NCI-H1092 treated with DMSO at 0.1 percent for 48 hours (cell line): ENCODE data around the gene OASL.

ENCODE experiments used
- DNase-seq: peaks from one replicate; lab custom pipeline; 2025; lab: John Stamatoyannopoulos, UW

Gene OASL

DNA sequence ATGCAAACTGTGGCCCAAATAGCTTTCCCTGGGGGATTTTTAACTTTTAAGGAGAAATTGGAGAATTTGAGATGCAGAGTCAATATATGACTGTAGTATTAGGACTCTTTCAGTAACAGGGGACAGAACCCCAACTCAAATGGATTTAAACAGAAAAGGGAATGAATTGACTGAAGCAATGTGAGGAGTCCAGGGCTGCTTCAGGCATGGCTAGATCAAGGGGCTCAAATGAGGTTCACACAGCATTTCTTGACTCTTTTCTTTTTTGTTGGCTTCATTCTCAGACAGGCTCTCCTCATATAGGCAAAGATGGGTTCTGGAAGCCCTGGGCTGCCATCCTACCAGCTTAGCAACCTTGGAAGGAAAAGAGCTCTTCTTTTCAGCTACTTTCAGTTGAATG is 47.1 kb downstream of the OASL start:
- DNase-seq = no peak

GRCh38 chr12:120990487-120991055 is 48.5 kb downstream of the OASL start:
- DNase-seq = no peak

GRCh38 chr12:120989687-120990086 is 49.4 kb downstream of the OASL start:
- DNase-seq = no peak

DNA sequence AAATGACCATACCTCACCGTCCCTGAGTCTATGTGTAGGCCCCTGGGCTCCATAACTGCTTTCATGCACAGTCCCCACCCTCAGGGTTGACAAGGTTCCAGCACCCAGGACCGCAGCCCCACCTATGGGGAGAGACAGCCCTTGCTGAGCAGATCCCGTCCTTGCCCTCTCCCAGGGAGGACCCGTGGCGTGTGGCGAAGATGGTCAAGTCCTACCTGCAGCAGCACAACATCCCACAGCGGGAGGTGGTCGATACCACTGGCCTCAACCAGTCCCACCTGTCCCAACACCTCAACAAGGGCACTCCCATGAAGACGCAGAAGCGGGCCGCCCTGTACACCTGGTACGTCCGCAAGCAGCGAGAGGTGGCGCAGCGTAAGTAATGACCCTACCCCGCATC is 50.4 kb downstream of the OASL start:
- no peak for DNase-seq

DNA sequence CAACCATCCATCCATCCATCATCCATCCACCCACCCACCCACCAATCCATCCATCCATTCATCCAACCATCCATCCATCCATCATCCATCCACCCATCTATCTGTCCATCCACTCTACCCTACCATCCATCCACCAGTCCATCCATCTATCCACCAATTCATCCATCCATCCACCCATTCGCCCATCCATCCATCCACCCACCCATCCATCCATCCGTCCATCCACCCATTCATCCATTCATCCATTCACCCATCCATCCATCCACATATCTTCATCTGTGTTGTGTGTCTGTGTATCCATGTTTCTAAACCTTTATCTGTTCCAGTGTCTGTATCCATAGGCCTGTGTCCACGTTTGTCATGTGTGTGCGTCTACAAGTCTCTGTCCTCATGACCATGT is 50.8 kb downstream of the OASL start:
- DNase-seq = no peak

DNA sequence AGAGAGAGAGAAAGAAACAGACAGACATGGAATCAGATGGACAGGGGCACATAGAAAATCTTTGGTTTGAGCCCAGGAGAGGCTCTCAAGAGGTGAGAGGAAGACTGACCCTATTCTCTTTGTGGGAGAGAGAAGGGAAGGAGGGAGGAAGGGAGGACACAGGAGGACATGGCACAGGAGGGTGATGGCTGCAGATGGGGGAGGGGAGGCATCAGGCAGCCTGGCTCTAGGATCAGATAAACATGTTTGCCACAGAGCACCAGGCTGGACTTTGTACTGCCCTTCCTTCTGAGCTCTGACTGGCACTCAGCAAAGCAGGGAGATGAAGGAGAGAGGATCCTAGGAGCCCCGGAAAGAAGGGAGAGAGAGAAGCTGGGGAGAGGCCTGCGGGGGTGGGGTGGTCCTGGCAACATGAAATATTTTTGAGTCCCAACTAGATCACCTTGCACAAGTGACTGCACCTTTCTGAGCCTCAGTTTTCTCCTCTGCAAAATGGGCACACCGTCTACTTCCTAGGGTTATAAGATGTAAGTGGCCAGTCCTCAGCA is 54.6 kb downstream of the OASL start:
- DNase-seq = no peak

DNA sequence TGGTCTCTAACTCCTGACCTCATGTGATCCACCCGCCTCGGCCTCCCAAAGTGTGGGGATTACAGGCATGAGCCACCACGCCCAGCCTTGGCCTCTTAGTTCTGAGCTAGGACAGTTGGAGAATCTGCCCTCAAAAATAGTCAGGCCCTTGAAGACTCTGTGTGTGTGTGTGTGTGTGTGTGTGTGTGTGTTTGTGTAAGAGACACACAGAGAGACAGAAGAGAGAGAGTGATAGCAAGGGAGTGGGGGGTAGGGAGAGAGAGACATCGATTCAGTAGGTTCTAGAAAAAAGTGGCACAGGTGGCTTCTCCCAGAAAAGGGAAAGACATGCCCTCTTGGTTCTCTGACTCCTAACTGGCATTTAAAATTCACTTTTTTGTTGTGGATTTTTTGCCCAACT is 55.3 kb downstream of the OASL start:
- no peak for DNase-seq

DNA sequence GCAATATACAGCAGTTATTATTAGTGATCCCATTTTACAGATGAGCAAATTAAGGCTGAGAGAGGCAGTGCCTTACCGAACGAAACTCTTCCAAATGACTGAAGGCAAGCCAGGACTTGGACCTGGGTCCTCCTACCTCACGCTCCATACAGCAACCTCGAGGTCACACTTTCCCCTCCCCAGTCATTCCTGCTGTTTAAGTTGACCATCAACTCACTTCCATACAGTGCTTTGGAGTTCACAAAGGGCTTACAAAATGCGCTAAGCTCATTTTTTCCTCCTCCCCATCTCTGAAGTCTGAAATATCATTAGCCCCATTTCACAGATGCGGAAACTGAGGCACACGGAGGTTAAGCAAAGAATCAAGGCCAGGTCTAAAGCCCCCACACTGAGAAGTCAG is 56.4 kb downstream of the OASL start:
- no peak for DNase-seq

GRCh38 chr12:120981407-120981941 is 57.6 kb downstream of the OASL start:
- DNase-seq = no peak

DNA sequence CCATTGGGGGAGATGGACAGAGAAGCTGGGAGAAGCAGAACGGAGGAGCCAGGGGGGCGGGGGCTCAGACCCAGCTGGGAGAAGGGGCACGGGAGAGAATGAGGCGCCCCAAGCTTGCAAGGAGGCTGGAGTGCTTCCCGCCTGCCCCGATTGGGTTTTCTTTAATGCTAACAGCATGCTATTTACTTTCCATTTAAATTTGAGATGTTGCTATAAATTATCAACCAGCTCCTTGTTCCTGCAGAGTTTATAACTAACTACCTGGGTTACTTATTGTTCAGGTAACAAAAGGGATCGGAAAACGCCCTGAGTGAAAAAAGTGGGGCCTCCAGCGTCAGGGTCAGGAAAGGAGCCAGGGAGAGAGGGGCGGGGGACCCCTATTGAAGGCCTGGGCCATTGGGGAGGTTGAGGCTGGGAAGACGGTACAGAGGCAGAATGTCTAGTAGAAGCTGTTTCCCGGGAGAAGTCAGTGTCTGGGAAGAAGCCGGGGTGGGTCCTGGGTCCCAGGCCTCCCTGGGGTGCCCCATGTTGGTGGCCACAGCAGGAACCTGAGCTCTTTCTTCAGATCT is 58.2 kb downstream of the OASL start:
- DNase-seq = no peak

DNA sequence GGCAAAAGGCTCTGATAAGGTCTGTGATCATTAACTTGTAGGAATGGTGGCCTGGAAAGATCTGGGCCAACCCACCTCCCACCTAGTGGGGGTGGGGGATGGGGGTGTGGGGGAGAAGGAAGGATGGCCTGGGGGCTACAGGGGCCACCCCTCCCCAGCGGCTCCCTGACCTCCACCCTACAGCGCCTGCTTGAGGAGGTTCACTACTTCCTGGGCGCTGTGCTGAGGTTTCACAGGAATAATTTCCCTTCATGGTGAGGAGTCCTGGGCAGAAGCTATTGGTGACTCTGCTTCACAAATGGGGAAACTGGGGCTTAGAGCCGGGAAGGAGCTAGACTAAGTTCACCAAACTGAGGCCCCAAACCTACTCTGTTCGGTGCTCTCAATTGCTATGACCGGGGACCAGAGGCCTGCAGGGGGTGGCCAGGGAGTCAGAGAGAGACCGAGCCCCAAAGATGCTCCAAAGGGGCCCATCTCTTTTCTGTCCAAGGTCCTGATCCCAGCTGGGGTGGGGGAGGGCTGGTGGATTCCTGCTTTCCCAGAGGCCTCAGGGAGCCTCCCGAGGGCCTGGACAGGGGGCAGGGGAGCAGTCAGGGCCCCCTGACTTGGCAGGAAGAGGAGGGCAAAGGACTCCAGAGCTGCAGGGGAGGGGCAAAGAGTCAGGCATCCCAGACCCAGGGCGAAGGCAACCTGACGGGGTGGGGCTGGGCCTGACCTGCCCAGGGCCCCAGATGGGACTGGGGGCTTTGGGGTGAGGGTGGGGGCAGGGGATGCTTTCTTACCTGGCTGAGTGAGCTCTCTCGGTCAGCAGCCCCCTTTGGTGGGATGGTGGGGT is 59.0 kb downstream of the OASL start:
- no peak for DNase-seq

DNA sequence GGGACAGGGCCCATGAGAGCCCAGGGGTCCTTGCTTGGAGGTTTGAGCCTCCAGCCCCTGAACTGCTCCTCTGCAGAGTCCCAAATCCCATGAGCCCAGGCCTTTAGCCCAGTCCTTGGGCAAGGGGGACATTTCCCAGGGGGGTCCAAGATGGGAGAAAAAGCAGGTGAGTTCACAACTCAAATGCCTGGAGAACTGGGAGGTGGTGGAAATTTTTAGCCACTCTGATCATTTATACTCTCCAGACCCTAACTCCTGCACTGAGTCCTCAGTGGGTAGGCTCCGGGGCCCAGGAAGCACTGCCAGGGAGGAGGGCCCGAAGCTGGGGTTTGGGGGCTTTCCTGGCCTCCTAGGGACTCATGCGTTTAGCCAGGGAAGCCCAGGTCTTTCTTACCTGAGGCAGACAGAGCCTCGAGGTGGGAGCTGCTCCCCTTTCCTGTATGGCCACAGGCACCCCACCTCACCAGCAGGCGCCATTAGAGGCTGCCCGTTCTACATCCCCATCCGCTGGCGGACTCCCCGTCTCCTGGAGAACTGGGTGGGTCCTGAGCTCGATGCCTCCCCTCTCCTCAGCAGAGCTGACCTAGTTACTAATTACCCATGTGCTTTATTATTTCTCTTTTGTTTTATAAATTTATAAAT is 59.7 kb downstream of the OASL start:
- DNase-seq = no peak

DNA sequence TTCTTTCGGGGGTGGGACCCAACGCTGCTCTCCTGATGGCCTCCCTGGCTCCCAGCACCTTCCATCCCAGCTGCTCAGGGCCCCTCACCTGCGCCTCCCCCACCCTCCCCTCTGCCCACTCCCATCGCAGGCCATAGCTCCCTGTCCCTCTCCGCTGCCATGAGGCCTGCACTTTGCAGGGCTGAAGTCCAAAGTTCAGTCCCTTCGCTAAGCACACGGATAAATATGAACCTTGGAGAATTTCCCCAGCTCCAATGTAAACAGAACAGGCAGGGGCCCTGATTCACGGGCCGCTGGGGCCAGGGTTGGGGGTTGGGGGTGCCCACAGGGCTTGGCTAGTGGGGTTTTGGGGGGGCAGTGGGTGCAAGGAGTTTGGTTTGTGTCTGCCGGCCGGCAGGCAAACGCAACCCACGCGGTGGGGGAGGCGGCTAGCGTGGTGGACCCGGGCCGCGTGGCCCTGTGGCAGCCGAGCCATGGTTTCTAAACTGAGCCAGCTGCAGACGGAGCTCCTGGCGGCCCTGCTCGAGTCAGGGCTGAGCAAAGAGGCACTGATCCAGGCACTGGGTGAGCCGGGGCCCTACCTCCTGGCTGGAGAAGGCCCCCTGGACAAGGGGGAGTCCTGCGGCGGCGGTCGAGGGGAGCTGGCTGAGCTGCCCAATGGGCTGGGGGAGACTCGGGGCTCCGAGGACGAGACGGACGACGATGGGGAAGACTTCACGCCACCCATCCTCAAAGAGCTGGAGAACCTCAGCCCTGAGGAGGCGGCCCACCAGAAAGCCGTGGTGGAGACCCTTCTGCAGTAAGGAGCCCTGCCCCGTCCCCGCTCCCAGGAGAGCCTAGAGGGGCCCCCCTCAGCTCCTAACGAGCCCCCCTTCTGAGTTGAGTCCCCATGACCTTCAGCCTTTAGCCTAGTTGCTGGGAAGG is 60.5 kb downstream of the OASL start, which contains the start of gene HNF1A:
Gene HNF1A, plus strand, starts transcription at position 248 of the 924 bp plus-strand sequence. Its CDS starts 226 bp downstream, at position 474.
- no peak for DNase-seq

DNA sequence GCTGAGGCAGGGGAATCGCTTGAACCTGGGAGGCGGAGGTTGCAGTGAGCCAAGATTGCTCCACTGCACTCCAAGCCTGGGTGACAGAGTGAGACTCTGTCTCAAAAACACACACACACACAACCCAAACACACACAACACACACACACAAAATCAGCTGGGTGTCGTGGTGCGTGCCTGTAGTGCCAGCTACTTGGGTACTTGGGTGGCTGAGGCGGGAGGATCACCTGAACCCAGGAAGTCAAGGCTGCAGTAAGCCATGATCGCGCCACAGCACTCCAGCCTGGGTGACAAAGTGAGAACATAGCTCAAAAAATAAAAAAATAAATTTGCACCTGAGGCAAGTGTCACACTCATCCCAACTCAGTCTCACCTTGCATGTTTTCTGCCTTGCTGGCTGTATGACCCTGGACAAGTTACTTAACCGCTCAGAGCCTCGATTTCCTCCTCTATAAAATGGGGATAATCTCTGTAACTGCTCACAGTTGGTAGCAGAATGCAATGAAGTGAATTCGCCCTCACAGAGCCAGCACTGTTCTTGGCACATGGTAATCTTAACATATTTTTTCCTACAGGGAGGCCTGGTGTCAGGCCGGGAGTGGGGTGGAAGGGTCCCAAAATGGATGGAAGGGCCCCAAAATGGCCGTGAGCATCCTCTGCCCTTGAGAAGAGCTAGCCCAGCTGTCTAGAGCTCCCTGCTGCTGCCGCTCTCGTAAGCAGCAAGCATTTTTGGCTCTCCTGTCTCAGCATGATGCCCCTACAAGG is 61.3 kb downstream of the OASL start:
- DNase-seq = no peak

- no peak for DNase-seq
These were observed 66.0 kb downstream of the OASL start for GRCh38 chr12:120972870-120973543.

GRCh38 chr12:120971299-120972180 is 67.5 kb downstream of the OASL start:
- no peak for DNase-seq

- no peak for DNase-seq
These were observed 68.7 kb downstream of the OASL start for GRCh38 chr12:120970310-120970709.
